ENCODE results near the gene RABGAP1L.

Gene RABGAP1L

GRCh38 chr1:175003521-175003920, 844.2 kb downstream of the RABGAP1L start:
- DNase-seq (ENCODE audit: low spot score), result no peak
- in situ Hi-C loops (cut with MboI; ENCODE audit: low pct_unique_long_range_greater_than_20kb, low sequenced_read_pairs, unreplicated experiment), result no loop called here
- no peak for TF ChIP-seq CTCF (IDR thresholded peaks at IDR 0.05; ENCODE audit: extremely low read depth, insufficient read depth, missing control alignments)

- no peak for TF ChIP-seq CTCF (IDR thresholded peaks at IDR 0.05; ENCODE audit: extremely low read depth, insufficient read depth, missing control alignments)
- DNase-seq (ENCODE audit: low spot score), result no peak
- in situ Hi-C loops (cut with MboI; ENCODE audit: low pct_unique_long_range_greater_than_20kb, low sequenced_read_pairs, unreplicated experiment), result no loop called here
These were observed 845.9 kb downstream of the RABGAP1L start for GRCh38 chr1:175005085-175005783.

- no peak for TF ChIP-seq CTCF (IDR thresholded peaks at IDR 0.05; ENCODE audit: extremely low read depth, insufficient read depth, missing control alignments)
- no peak for DNase-seq (ENCODE audit: low spot score)
- in situ Hi-C loops (cut with MboI; ENCODE audit: low pct_unique_long_range_greater_than_20kb, low sequenced_read_pairs, unreplicated experiment), result no loop called here
These were observed 850.2 kb downstream of the RABGAP1L start for GRCh38 chr1:175009532-175009931.

GRCh38 chr1:175013445-175013844, 854.1 kb downstream of the RABGAP1L start:
- TF ChIP-seq CTCF (IDR thresholded peaks at IDR 0.05; ENCODE audit: extremely low read depth, insufficient read depth, missing control alignments), result no peak
- in situ Hi-C loops (cut with MboI; ENCODE audit: low pct_unique_long_range_greater_than_20kb, low sequenced_read_pairs, unreplicated experiment), result no loop called here
- DNase-seq (ENCODE audit: low spot score), result no peak

- no peak for DNase-seq (ENCODE audit: low spot score)
- TF ChIP-seq CTCF (IDR thresholded peaks at IDR 0.05; ENCODE audit: extremely low read depth, insufficient read depth, missing control alignments), result no peak
- in situ Hi-C loops (cut with MboI; ENCODE audit: low pct_unique_long_range_greater_than_20kb, low sequenced_read_pairs, unreplicated experiment), result no loop called here
These were observed 855.9 kb downstream of the RABGAP1L start for GRCh38 chr1:175015243-175015642.

- no peak for DNase-seq (ENCODE audit: low spot score)
- TF ChIP-seq CTCF (IDR thresholded peaks at IDR 0.05; ENCODE audit: extremely low read depth, insufficient read depth, missing control alignments), result no peak
- in situ Hi-C loops (cut with MboI; ENCODE audit: low pct_unique_long_range_greater_than_20kb, low sequenced_read_pairs, unreplicated experiment), result no loop called here
These were observed 860.2 kb downstream of the RABGAP1L start for GRCh38 chr1:175019524-175019923.
